Activated T-cell treated with anti-CD3 and anti-CD28 coated beads, Interleukin-2, amount 50 U/mL, for 24 hours (primary cell): Measurements from ENCODE around the gene GPC6.

Experiments
- DNase-seq: peaks from one replicate; pipeline ENCODE4 v3.0.0-alpha.2; 2020
- H3K27ac Mint-ChIP-seq: 2 replicates; pipeline ENCODE4 v1.8.0; 2020; ENCODE audit warnings: mild to moderate bottlenecking, mixed read lengths
- H3K27me3 Mint-ChIP-seq: 2 replicates; pipeline ENCODE4 v1.8.0; 2020; ENCODE audit warnings: mixed read lengths
- H3K36me3 Mint-ChIP-seq: 2 replicates; pipeline ENCODE4 v1.8.0; 2020; ENCODE audit warnings: low read depth, mixed read lengths
- H3K4me1 Mint-ChIP-seq: 2 replicates; pipeline ENCODE4 v1.8.0; 2020; ENCODE audit warnings: low read depth, mixed read lengths
- H3K4me3 Mint-ChIP-seq: 2 replicates; pipeline ENCODE4 v1.8.0; 2020; ENCODE audit warnings: mild to moderate bottlenecking, moderate library complexity, mixed read lengths
- H3K9me3 Mint-ChIP-seq: 2 replicates; pipeline ENCODE4 v1.8.0; 2020; ENCODE audit warnings: mixed read lengths

Gene GPC6

DNA sequence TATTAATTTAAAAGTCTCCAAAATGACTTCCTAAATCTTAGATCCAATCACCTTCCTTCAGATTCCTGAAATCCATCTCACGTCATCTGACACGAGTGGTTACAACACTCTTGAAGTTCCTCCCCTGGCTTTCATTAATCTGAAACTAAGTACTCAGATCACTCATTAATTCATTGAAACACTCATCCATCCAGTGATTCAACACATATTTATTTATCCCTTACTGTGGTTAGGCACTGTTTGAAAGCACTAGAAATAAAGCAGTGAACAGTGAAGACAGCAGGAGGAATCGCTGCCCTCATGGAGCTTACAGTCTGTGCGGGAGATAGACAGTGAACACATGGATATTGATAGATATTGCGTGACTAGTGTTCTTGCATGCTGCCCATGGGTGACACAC, 780.5 kb downstream of the GPC6 start:
- Mint-ChIP-seq H3K4me3 (no peak overlapping the region), H3K4me1 (no peaks in the 10 kb centered on the region), H3K27ac (no peak overlapping the region), H3K9me3 (no peaks in the 10 kb centered on the region), H3K27me3 (peaks cover 16% of the 10 kb centered on the region), H3K36me3 (no peaks in the 10 kb centered on the region)
- no peak for DNase-seq

DNA sequence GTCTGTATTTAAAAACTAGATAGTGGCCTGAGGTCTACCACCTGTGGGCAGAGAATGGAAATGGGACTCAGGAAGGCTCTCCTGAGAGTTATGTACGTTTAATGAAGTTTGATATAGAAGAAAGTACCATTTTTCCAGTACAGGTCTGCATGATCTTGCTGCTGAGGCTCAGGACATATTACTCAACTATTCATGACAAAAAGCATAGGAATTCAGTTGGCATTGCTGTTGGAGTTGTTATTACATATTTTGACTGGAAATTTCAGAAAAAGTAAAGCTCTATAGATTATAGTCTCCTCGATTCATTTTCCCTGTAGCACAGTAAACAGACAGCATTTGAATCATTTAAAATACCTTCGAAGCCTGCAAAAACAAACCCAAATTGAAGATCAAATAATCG, 783.1 kb downstream of the GPC6 start:
- no peak overlapping the region for H3K27ac Mint-ChIP-seq
- H3K36me3 Mint-ChIP-seq: no peaks in the 10 kb centered on the region
- H3K4me1 Mint-ChIP-seq: no peaks in the 10 kb centered on the region
- H3K9me3 Mint-ChIP-seq: no peaks in the 10 kb centered on the region
- no peak overlapping the region for H3K4me3 Mint-ChIP-seq
- DNase-seq: no peak
- peaks cover 19% of the 10 kb centered on the region for H3K27me3 Mint-ChIP-seq

GRCh38 chr13:94014461-94014860, 787.9 kb downstream of the GPC6 start:
- no peak for DNase-seq
- Mint-ChIP-seq H3K4me3 (no peak overlapping the region), H3K27ac (no peak overlapping the region), H3K9me3 (no peaks in the 10 kb centered on the region), H3K4me1 (no peaks in the 10 kb centered on the region), H3K36me3 (no peaks in the 10 kb centered on the region), H3K27me3 (peaks cover 19% of the 10 kb centered on the region)

GRCh38 chr13:94020426-94020825, 793.8 kb downstream of the GPC6 start:
- no peak overlapping the region for H3K4me3 Mint-ChIP-seq
- H3K36me3 Mint-ChIP-seq: no peaks in the 10 kb centered on the region
- no peaks in the 10 kb centered on the region for H3K9me3 Mint-ChIP-seq
- no peak for DNase-seq
- H3K27ac Mint-ChIP-seq: no peak overlapping the region
- H3K4me1 Mint-ChIP-seq: peaks cover 8% of the 10 kb centered on the region
- H3K27me3 Mint-ChIP-seq: peaks cover 35% of the 10 kb centered on the region

GRCh38 chr13:94020833-94021232, 794.2 kb downstream of the GPC6 start:
- no peaks in the 10 kb centered on the region for H3K9me3 Mint-ChIP-seq
- H3K36me3 Mint-ChIP-seq: no peaks in the 10 kb centered on the region
- H3K27me3 Mint-ChIP-seq: peaks cover 33% of the 10 kb centered on the region
- peaks cover 8% of the 10 kb centered on the region for H3K4me1 Mint-ChIP-seq
- H3K27ac Mint-ChIP-seq: no peak overlapping the region
- no peak for DNase-seq
- H3K4me3 Mint-ChIP-seq: no peak overlapping the region

- Mint-ChIP-seq H3K36me3 (no peaks in the 10 kb centered on the region), H3K4me1 (no peaks in the 10 kb centered on the region), H3K27me3 (peaks cover 15% of the 10 kb centered on the region), H3K27ac (no peak overlapping the region), H3K4me3 (no peak overlapping the region), H3K9me3 (no peaks in the 10 kb centered on the region)
- no peak for DNase-seq
Observed at GRCh38 chr13:94028234-94028633, 801.6 kb downstream of the GPC6 start.

DNA sequence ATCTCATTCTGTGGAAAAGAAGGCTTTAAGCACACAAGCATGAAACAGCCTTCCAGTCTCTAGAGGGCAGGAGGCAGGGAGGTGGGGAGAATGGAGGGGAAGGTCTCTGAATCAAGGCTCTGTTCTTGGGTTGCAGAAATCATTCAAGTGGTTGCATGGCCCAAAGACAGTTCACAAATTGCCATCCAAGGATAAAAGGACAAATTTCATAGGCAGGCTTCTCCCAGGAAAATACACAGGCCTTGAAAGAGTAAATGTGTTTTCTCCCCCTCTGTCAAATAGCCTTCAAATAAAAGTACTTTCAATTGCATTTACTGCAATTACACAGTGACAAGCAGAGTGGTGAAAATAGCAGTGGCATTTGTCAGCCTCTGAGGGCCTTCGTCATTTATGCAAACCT, 802.0 kb downstream of the GPC6 start:
- DNase-seq: no peak

GRCh38 chr13:94030415-94031119, 804.0 kb downstream of the GPC6 start:
- Mint-ChIP-seq H3K27ac (no peak overlapping the region), H3K9me3 (no peaks in the 10 kb centered on the region), H3K4me1 (no peaks in the 10 kb centered on the region), H3K27me3 (peaks cover 11% of the 10 kb centered on the region), H3K4me3 (no peak overlapping the region), H3K36me3 (no peaks in the 10 kb centered on the region)
- no peak for DNase-seq

More for the DNA sequence above, 802.0 kb downstream of the GPC6 start:
- Mint-ChIP-seq H3K36me3 (no peaks in the 10 kb centered on the region), H3K9me3 (no peaks in the 10 kb centered on the region), H3K27ac (no peak overlapping the region), H3K27me3 (peaks cover 15% of the 10 kb centered on the region), H3K4me1 (no peaks in the 10 kb centered on the region), H3K4me3 (no peak overlapping the region)

DNA sequence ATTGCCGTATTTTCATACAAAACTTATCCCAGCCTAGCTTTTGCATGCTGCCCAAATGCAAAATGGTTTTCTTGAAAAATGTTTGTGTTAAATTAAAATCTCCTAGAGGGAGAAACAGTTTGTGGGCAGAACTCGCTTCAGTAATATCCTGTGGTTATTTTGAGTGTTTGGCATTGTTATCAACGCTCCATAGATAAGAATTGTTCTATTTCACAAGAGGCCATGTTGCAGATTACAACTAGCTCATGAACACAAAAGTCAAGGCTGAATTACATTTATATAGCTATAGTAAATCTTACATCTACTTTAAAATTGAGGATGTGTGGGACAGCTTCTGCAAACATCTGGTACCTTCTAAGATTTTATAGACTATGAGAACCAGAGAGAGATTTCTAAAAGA, 805.0 kb downstream of the GPC6 start:
- no peak for DNase-seq
- Mint-ChIP-seq H3K27me3 (peaks cover 11% of the 10 kb centered on the region), H3K9me3 (no peaks in the 10 kb centered on the region), H3K27ac (no peak overlapping the region), H3K36me3 (no peaks in the 10 kb centered on the region), H3K4me1 (no peaks in the 10 kb centered on the region), H3K4me3 (no peak overlapping the region)

- Mint-ChIP-seq H3K27ac (no peak overlapping the region), H3K9me3 (no peaks in the 10 kb centered on the region), H3K27me3 (peaks cover 11% of the 10 kb centered on the region), H3K36me3 (no peaks in the 10 kb centered on the region), H3K4me1 (no peaks in the 10 kb centered on the region), H3K4me3 (no peak overlapping the region)
- no peak for DNase-seq
Observed at GRCh38 chr13:94033098-94033497, 806.5 kb downstream of the GPC6 start.

GRCh38 chr13:94033830-94034642, 807.4 kb downstream of the GPC6 start:
- no peaks in the 10 kb centered on the region for H3K9me3 Mint-ChIP-seq
- DNase-seq: no peak
- H3K27ac Mint-ChIP-seq: no peak overlapping the region
- no peaks in the 10 kb centered on the region for H3K4me1 Mint-ChIP-seq
- no peak overlapping the region for H3K4me3 Mint-ChIP-seq
- no peaks in the 10 kb centered on the region for H3K36me3 Mint-ChIP-seq
- H3K27me3 Mint-ChIP-seq: peaks cover 16% of the 10 kb centered on the region

GRCh38 chr13:94050039-94050438, 823.4 kb downstream of the GPC6 start:
- no peak overlapping the region for H3K27ac Mint-ChIP-seq
- no peak for DNase-seq
- H3K36me3 Mint-ChIP-seq: no peaks in the 10 kb centered on the region
- H3K4me3 Mint-ChIP-seq: no peak overlapping the region
- H3K27me3 Mint-ChIP-seq: peaks cover 30% of the 10 kb centered on the region
- no peaks in the 10 kb centered on the region for H3K9me3 Mint-ChIP-seq
- no peaks in the 10 kb centered on the region for H3K4me1 Mint-ChIP-seq

DNA sequence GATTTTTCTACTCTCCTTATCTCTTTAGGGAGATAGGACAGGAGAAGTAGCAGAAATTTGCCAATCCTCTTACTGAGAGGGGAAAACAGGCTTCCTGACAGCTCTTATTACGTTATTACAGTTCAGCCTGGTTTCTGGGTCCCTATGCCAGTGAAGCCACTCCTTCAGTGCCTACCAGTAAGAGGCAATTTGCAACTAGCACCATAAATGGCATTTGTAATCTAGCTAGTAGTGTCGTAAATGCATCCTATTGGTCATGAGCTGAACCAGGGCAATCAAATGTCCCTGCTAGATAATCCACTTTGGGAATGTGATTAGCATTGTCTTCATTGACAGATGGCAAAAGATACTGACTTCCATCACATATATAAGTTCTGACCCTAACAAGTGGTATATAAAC, 824.1 kb downstream of the GPC6 start:
- no peaks in the 10 kb centered on the region for H3K36me3 Mint-ChIP-seq
- no peak overlapping the region for H3K27ac Mint-ChIP-seq
- H3K4me1 Mint-ChIP-seq: no peaks in the 10 kb centered on the region
- H3K27me3 Mint-ChIP-seq: peaks cover 30% of the 10 kb centered on the region
- H3K4me3 Mint-ChIP-seq: no peak overlapping the region
- no peaks in the 10 kb centered on the region for H3K9me3 Mint-ChIP-seq
- DNase-seq: no peak

GRCh38 chr13:94053986-94054593, 827.5 kb downstream of the GPC6 start:
- H3K9me3 Mint-ChIP-seq: no peaks in the 10 kb centered on the region
- peaks cover 26% of the 10 kb centered on the region for H3K27me3 Mint-ChIP-seq
- H3K4me1 Mint-ChIP-seq: no peaks in the 10 kb centered on the region
- no peak overlapping the region for H3K27ac Mint-ChIP-seq
- DNase-seq: no peak
- H3K36me3 Mint-ChIP-seq: no peaks in the 10 kb centered on the region
- H3K4me3 Mint-ChIP-seq: no peak overlapping the region
